Amygdala (tissue), 56 donors: ENCODE results near the gene CAMK2G.
"Not testable (repeated sequence)": the region's sequence is repeated elsewhere in the genome, so short reads cannot be mapped to it uniquely, and the experiment has no call there.

Experiments
- DNase-seq, 56 donors: peaks; one replicate each; lab custom pipeline; 2025; lab: John Stamatoyannopoulos, UW

Gene CAMK2G

DNA sequence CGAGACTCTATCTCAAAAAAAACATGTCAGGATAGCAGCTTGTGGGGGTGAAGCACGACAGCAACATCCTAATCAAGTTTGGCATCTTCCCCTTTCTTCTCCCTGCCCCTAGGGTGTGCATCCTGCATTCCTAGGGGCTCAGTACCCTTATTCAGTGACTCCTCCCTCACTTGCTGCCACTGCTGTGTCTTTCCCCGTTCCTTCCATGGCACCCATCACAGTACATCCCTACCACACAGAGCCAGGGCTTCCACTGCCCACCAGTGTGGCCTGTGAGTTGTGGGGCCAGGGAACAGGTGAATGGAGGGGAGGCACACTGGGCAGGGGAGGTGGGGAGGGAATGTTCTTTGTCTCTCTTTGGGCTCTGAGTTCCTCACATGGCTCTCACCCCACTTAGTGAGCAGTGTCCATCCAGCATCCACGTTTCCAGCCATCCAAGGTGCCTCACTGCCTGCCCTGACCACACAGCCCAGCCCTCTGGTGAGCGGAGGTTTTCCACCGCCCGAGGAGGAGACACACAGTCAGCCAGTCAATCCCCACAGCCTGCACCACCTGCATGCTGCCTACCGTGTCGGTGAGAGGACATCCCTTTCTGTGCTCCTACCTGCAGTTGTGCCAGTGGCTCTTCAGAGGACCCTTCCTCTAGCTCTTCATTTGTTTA, 74.3 kb downstream of the CAMK2G start:
- DNase-seq = no peak

- no peak for DNase-seq
Measured at GRCh38 chr10:73798927-73799560, 75.3 kb downstream of the CAMK2G start.

GRCh38 chr10:73798087-73798486, 76.3 kb downstream of the CAMK2G start:
- DNase-seq = no peak

- no peak for DNase-seq
Measured at GRCh38 chr10:73797324-73798025, 76.9 kb downstream of the CAMK2G start.

DNA sequence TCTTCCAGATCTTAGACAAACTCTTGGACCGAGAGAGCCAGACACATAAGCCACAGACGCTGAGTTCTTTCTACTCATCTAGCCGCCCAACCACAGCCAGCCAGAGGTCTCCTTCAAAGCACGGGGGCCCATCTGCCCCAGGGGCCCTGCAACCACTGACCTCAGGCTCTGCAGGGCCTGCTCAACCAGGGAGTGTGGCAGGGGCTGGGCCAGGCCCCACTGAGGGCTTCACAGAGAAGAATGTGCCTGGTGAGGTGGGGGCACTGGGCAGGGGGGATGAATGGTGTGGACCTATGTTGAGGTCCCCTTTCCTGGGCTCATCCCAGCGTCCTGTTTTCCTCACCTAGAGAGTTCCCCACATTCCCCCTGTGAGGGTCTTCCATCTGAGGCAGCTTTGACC, 77.6 kb downstream of the CAMK2G start:
- no peak for DNase-seq

DNA sequence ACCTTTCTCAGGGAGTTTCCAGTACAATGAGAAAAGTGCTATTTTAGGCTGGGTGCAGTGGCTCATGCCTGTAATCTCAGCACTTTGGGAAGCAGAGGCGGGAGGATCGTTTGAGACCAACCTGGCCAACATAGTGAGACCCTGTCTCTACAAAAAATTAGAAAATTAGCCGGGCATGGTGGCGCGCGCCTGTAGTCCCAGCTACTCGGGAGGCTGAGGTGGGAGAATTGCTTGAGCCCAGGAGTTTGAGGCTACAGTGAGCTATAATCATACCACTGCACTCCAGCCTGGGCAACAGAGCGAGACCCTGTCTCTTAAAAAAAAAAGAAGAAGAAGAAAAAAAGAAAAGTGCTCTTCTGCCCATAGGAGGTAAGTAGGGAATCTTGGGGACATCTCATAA, 78.3 kb downstream of the CAMK2G start:
- not testable (repeated sequence) for DNase-seq

DNA sequence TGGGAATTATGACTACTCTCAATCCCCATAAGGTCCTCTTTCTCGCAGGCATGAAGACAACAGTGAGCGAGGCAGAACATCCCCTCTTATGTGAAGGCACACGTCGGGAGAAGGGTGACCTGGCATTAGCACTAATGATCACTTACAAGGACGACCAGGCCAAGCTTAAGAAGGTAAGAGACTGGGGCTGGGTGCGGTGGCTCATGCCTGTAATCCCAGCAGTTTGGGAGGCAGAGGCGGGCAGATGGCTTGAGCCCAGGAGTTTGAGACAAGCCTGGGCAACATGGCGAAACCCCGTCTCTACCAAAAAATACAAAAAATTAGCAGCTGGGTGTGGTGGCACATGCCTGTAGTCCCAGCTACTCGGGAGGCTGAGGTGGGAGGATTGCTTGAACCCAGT, 78.9 kb downstream of the CAMK2G start:
- not testable (repeated sequence) for DNase-seq

GRCh38 chr10:73793456-73793855, 80.9 kb downstream of the CAMK2G start:
- no peak for DNase-seq

- DNase-seq = no peak
Measured at GRCh38 chr10:73791871-73792400, 82.4 kb downstream of the CAMK2G start.

DNA sequence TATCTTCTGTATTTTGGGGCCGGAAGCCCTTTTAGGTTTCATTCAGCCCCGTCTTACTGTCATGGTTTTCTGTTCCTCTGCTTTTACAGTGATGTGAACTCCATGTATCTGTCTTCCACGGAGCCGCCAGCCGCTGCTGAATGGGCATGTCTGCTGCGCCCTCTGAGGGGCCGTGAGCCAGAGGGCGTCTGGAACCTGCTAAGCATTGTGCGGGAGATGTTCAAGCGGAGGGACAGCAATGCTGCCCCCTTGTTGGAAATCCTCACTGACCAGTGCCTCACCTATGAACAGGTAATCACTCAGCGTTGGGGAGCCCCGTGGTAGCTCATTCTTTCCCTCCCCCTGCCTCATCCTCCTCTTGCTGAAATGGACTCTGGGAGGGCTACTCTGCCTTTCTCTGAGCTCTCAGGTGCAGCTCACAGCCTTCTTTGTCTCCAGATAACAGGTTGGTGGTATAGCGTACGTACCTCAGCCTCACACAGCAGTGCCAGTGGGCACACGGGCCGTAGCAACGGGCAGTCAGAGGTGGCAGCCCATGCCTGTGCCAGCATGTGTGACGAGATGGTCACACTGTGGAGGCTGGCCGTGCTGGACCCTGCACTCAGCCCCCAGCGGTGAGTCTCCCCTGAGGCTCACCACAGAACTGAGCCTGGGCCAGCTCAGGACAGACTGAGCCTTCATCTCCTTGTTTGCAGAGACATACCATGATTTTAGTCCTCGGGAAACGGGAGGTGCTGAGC, 83.3 kb downstream of the CAMK2G start:
- DNase-seq = no peak

- no peak for DNase-seq
Measured at GRCh38 chr10:73789659-73790055, 84.7 kb downstream of the CAMK2G start.

DNA sequence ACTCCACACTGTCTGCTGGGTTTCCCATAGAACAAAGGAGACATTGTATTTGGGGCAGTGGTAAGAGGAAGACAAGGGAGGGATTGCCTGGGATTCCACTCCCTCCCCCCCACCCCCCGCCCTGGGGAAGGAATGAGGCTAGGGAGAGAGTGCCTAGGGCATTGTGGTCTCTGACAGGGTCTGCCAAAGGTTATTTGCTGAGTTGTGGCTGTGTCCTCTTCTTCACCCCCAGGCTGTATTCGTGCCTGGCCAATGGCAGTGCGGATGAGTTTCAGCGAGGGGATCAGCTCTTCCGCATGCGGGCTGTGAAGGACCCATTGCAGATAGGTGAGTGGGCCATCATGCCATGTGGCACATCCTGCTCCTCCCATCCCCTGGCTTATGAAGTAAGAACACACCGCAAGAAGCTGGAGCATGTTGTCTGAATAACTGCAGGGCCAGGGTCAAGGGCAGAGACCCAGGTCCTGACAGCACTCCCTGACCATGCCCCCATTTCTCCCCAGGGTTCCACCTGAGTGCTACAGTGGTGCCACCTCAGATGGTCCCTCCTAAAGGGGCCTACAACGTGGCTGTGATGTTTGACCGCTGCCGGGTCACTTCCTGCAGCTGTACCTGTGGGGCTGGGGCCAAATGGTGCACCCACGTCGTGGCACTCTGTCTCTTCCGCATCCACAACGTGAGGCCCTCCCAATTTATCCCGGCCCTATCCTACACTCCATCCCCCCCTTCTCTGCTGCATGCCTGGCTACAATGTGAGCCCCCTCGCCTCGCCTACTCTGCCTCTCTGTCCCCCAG, 85.3 kb downstream of the CAMK2G start:
- no peak for DNase-seq

DNA sequence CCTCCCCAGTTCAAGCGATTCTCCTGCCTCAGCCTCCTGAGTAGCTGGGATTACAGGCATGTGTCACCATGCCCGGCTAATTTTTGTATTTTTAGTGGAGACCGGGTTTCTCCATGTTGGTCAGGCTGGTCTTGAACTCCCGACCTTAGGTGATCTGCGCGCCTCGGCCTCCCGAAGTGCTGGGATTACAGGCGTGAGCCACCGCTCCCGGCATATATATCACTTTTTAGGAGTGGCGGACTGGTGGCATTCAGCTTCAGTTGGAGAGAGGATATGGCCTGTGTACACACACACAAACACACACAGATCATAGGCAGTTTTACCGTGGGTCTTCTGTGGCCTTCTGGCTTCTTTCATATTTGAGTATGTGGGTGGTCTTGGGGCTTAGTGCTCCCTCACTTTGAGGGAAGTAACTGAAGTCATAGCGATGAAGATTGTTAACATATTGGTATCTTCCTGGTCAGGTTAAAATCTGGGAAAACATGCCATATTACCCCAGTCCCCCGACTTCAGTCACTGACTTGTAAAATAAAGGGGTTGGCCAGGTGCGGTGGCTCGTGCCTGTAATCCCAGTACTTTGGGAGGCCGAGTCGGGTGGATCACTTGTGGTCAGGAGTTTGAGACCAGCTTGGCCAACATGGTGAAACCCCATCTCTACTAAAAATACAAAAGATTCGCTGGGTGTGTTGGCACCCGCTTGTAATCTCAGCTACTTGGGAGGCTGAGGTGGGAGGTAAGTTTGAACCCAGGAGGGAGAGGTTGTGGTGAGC, 87.1 kb downstream of the CAMK2G start:
- not testable (repeated sequence) for DNase-seq

DNA sequence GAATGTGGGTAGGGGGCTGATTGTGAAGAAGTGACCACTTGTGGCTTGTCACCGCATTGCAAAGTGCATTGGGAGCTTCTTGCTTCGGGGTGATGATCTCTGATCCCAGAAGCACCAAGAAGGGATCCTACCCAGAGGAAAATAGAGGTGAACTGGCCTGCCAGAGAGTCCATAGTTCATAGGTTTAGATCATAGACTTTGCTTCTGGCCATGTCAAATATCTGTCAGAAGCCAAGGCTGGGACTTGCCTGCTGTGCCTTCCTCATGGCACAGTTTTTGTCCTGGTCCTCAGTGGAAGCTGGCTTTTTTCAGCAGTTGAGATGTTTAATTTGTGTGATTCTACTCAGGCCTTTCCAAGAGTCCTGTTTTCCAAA, 87.9 kb downstream of the CAMK2G start:
- no peak for DNase-seq

DNA sequence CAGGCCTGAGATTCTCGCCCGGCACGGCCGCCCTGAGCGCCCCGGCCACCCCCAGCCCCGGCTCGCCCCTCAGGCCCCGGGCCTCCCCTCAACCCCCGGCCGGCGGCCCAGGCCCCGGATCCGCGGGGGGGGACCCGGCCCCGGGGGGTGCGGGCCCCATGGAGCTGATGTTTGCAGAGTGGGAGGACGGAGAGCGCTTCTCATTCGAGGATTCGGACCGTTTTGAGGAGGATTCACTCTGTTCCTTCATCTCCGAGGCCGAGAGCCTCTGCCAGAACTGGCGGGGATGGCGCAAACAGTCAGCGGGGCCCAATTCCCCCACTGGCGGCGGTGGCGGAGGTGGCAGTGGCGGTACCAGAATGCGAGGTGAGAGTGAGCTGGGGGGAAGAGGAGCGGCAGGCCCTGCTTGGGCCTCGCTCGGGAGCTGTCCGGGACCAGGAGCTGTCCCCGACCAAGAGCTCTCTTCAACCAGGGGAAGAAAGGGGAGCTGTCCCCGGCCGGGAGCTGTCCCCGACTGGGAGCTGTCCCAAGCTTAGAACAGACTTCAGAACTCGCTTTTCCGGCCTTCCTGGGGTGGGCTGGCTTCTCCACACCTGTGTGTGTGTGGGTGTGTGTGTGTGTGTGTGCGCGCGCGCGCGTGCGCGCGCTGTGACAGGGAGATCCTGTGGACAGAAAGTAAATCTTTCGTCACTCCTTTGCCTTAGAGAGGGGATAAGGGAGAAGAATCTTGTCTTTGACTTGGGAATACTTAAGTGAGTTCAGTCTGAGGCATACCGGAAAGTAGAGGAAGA, 88.4 kb downstream of the CAMK2G start:
- DNase-seq = peak in 6 of 56 donors; percentile 18 to 57 (median 46)

GRCh38 chr10:73785211-73785720, 89.1 kb downstream of the CAMK2G start, which contains the start of gene ZSWIM8:
ZSWIM8 (plus strand) TSS chr10:73785606; CDS start chr10:73785879, 273 bp downstream.
- peak; percentile 64 to 97 (median 91) for DNase-seq

DNA sequence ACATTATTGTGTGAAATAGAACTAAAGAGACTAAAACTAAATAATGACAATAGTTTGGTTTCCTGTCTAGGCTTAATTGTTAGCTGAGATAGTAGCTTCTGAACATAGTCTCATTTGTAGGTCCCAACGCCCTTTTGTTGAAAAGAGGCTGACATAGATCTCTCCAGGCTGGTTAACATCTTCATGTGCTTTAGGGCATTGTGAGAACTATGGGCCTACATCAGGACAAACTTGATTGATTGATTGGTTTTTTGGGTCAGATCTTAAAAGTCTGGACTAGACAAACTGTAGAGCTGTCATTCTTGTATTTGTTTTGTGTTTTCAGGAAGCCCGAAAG, 91.6 kb downstream of the CAMK2G start:
- no peak for DNase-seq
